Neural progenitor cell (in vitro differentiated cells): ENCODE results near the gene SRXN1.

Experiments
- CTCF ChIP-seq: fragments of 200-600 bp; sonication (generic); IDR thresholded peaks from 2 replicates; pipeline ENCODE4 v1.5.1; 2017; ENCODE audit warnings: antibody characterized with exemption, mild to moderate bottlenecking
- EZH2 ChIP-seq: fragments of 200-600 bp; sonication (generic); IDR thresholded peaks from 2 replicates; pipeline ENCODE4 v1.6.1; 2017; ENCODE audit warnings: antibody characterized with exemption, mild to moderate bottlenecking, moderate library complexity
- EZH2phosphoT487 ChIP-seq: fragments of 200-600 bp; sonication (generic); IDR thresholded peaks from 2 replicates; pipeline ENCODE4 v1.6.1; 2017; ENCODE audit warnings: antibody characterized with exemption

GRCh38 chr20:672963-673602, 20.1 kb upstream of the SRXN1 start:
- TF ChIP-seq CTCF (peak; percentile 49), EZH2 (no peak), EZH2phosphoT487 (no peak)
